Activated CD4-positive, alpha-beta memory T cell treated with anti-CD3 and anti-CD28 coated beads for 36 hours (primary cell): Measurements from ENCODE around the gene DDX10. TPM values are rescaled to one million over a fixed set of nuclear protein-coding genes. Genes with fewer than 3 reads are reported as not detected.

Source experiments
- CTCF ChIA-PET: fragments of 350-600 bp; sonication (Branson Sonifier 250); formaldehyde crosslinking; loops from one replicate; lab custom pipeline; 2021; ENCODE audit warnings: antibody characterized with exemption, inconsistent platforms; lab: Charles Lee
- POLR2A ChIA-PET: fragments of 350-600 bp; sonication (Branson Sonifier 250); formaldehyde crosslinking; loops from one replicate; lab custom pipeline; 2021; ENCODE audit warnings: antibody characterized with exemption; lab: Charles Lee
- DNase-seq: peaks from one replicate; pipeline ENCODE4 v3.0.0-alpha.2; 2020
- H3K27ac Mint-ChIP-seq: one replicate; pipeline ENCODE4 v1.8.0; 2021; ENCODE audit warnings: mixed read lengths
- H3K27me3 Mint-ChIP-seq: one replicate; pipeline ENCODE4 v1.8.0; 2021; ENCODE audit warnings: mixed read lengths
- H3K36me3 Mint-ChIP-seq: one replicate; pipeline ENCODE4 v1.8.0; 2021; ENCODE audit warnings: mixed read lengths
- H3K4me1 Mint-ChIP-seq: one replicate; pipeline ENCODE4 v1.8.0; 2021; ENCODE audit warnings: low read depth, mixed read lengths
- H3K4me3 Mint-ChIP-seq: one replicate; pipeline ENCODE4 v1.8.0; 2021; ENCODE audit warnings: mild to moderate bottlenecking, mixed read lengths
- H3K9me3 Mint-ChIP-seq: one replicate; pipeline ENCODE4 v1.8.0; 2021; ENCODE audit warnings: mixed read lengths
- intact Hi-C: fragments of 100-400 bp; cut with micrococcal nuclease; formaldehyde crosslinking; loops from one replicate; pipeline ENCODE4 v1.15.1; 2023
- total RNA-seq, 2 experiments: library from RNA; stranded (reverse); gene quantifications; one replicate each; pipeline ENCODE4 v1.2.3, GENCODE V29; 2021

The DDX10 gene
- total RNA-seq, 2 experiments from 2014 or later, result 34.8 to 37.7 TPM

GRCh38 chr11:108934289-108934688 lies 269.4 kb downstream of the DDX10 start:
- POLR2A ChIA-PET, result no interaction called here
- H3K27me3 Mint-ChIP-seq, result no peaks in the 10 kb centered on the region
- no peak for DNase-seq
- peaks cover 2% of the 10 kb centered on the region for H3K36me3 Mint-ChIP-seq
- no peaks in the 10 kb centered on the region for H3K9me3 Mint-ChIP-seq
- CTCF ChIA-PET, result no interaction called here
- intact Hi-C loops, result no loop called here
- no peak overlapping the region for H3K4me3 Mint-ChIP-seq
- H3K4me1 Mint-ChIP-seq, result no peaks in the 10 kb centered on the region
- H3K27ac Mint-ChIP-seq, result no peak overlapping the region

- H3K4me3 Mint-ChIP-seq, result no peak overlapping the region
- no peak overlapping the region for H3K27ac Mint-ChIP-seq
- H3K36me3 Mint-ChIP-seq, result peaks cover 4% of the 10 kb centered on the region
- DNase-seq, result no peak
- CTCF ChIA-PET, result no interaction called here
- intact Hi-C loops, result no loop called here
- H3K4me1 Mint-ChIP-seq, result no peaks in the 10 kb centered on the region
- H3K9me3 Mint-ChIP-seq, result no peaks in the 10 kb centered on the region
- POLR2A ChIA-PET, result no interaction called here
- H3K27me3 Mint-ChIP-seq, result no peaks in the 10 kb centered on the region
Measured at GRCh38 chr11:108934696-108935095, 269.8 kb downstream of the DDX10 start.

- Mint-ChIP-seq H3K9me3 (no peaks in the 10 kb centered on the region), H3K36me3 (peaks cover 26% of the 10 kb centered on the region), H3K4me3 (no peak overlapping the region), H3K4me1 (no peaks in the 10 kb centered on the region), H3K27ac (no peak overlapping the region), H3K27me3 (no peaks in the 10 kb centered on the region)
- CTCF ChIA-PET, result no interaction called here
- intact Hi-C loops, result no loop called here
- DNase-seq, result no peak
- POLR2A ChIA-PET, result no interaction called here
Measured at GRCh38 chr11:108937746-108938145, 272.9 kb downstream of the DDX10 start.

- peaks cover 27% of the 10 kb centered on the region for H3K36me3 Mint-ChIP-seq
- ChIA-PET CTCF (no interaction called here), POLR2A (no interaction called here)
- intact Hi-C loops, result no loop called here
- DNase-seq, result no peak
- no peaks in the 10 kb centered on the region for H3K4me1 Mint-ChIP-seq
- H3K27ac Mint-ChIP-seq, result no peak overlapping the region
- no peaks in the 10 kb centered on the region for H3K27me3 Mint-ChIP-seq
- no peaks in the 10 kb centered on the region for H3K9me3 Mint-ChIP-seq
- no peak overlapping the region for H3K4me3 Mint-ChIP-seq
Measured at GRCh38 chr11:108938604-108939003, 273.7 kb downstream of the DDX10 start.

- Mint-ChIP-seq H3K4me3 (no peak overlapping the region), H3K27me3 (no peaks in the 10 kb centered on the region), H3K27ac (no peak overlapping the region), H3K9me3 (no peaks in the 10 kb centered on the region), H3K36me3 (peaks cover 31% of the 10 kb centered on the region), H3K4me1 (no peaks in the 10 kb centered on the region)
- ChIA-PET CTCF (no interaction called here), POLR2A (no interaction called here)
- no peak for DNase-seq
- intact Hi-C loops, result no loop called here
Measured at GRCh38 chr11:108939135-108939534, 274.3 kb downstream of the DDX10 start.

GRCh38 chr11:108943853-108944252 lies 279.0 kb downstream of the DDX10 start:
- DNase-seq, result no peak
- no peaks in the 10 kb centered on the region for H3K27me3 Mint-ChIP-seq
- H3K27ac Mint-ChIP-seq, result no peak overlapping the region
- no peak overlapping the region for H3K4me3 Mint-ChIP-seq
- peaks cover 43% of the 10 kb centered on the region for H3K36me3 Mint-ChIP-seq
- H3K9me3 Mint-ChIP-seq, result peaks cover 4% of the 10 kb centered on the region
- ChIA-PET POLR2A (no interaction called here), CTCF (no interaction called here)
- intact Hi-C loops, result no loop called here
- peaks cover 6% of the 10 kb centered on the region for H3K4me1 Mint-ChIP-seq

- peaks cover 7% of the 10 kb centered on the region for H3K9me3 Mint-ChIP-seq
- ChIA-PET CTCF (no interaction called here), POLR2A (no interaction called here)
- intact Hi-C loops, result no loop called here
- DNase-seq, result no peak
- H3K36me3 Mint-ChIP-seq, result peaks cover 45% of the 10 kb centered on the region
- no peaks in the 10 kb centered on the region for H3K27me3 Mint-ChIP-seq
- H3K4me1 Mint-ChIP-seq, result peaks cover 6% of the 10 kb centered on the region
- no peak overlapping the region for H3K27ac Mint-ChIP-seq
- no peak overlapping the region for H3K4me3 Mint-ChIP-seq
Measured at GRCh38 chr11:108944471-108945178, 279.8 kb downstream of the DDX10 start.

- ChIA-PET POLR2A (no interaction called here), CTCF (no interaction called here)
- Mint-ChIP-seq H3K4me1 (peaks cover 6% of the 10 kb centered on the region), H3K4me3 (no peak overlapping the region), H3K36me3 (peaks cover 42% of the 10 kb centered on the region), H3K27me3 (no peaks in the 10 kb centered on the region), H3K9me3 (peaks cover 7% of the 10 kb centered on the region), H3K27ac (no peak overlapping the region)
- intact Hi-C loops, result no loop called here
- DNase-seq, result no peak
Measured at GRCh38 chr11:108945341-108945740, 280.5 kb downstream of the DDX10 start.

- Mint-ChIP-seq H3K36me3 (peaks cover 28% of the 10 kb centered on the region), H3K27me3 (no peaks in the 10 kb centered on the region), H3K4me1 (peaks cover 6% of the 10 kb centered on the region), H3K27ac (no peak overlapping the region), H3K4me3 (no peak overlapping the region), H3K9me3 (peaks cover 7% of the 10 kb centered on the region)
- ChIA-PET POLR2A (no interaction called here), CTCF (no interaction called here)
- no peak for DNase-seq
- intact Hi-C loops, result no loop called here
Measured at GRCh38 chr11:108947654-108948570, 283.0 kb downstream of the DDX10 start.

- peaks cover 2% of the 10 kb centered on the region for H3K9me3 Mint-ChIP-seq
- DNase-seq, result peak; percentile 11
- H3K27ac Mint-ChIP-seq, result no peak overlapping the region
- ChIA-PET CTCF (no interaction called here), POLR2A (no interaction called here)
- intact Hi-C loops, result no loop called here
- H3K36me3 Mint-ChIP-seq, result no peaks in the 10 kb centered on the region
- H3K4me1 Mint-ChIP-seq, result peaks cover 5% of the 10 kb centered on the region
- no peak overlapping the region for H3K4me3 Mint-ChIP-seq
- H3K27me3 Mint-ChIP-seq, result no peaks in the 10 kb centered on the region
Measured at GRCh38 chr11:108958368-108959104, 293.7 kb downstream of the DDX10 start.

GRCh38 chr11:108959105-108959761 lies 294.4 kb downstream of the DDX10 start:
- H3K27ac Mint-ChIP-seq, result no peak overlapping the region
- ChIA-PET CTCF (no interaction called here), POLR2A (no interaction called here)
- peaks cover 5% of the 10 kb centered on the region for H3K4me1 Mint-ChIP-seq
- DNase-seq, result no peak
- no peaks in the 10 kb centered on the region for H3K27me3 Mint-ChIP-seq
- H3K36me3 Mint-ChIP-seq, result no peaks in the 10 kb centered on the region
- peaks cover 2% of the 10 kb centered on the region for H3K9me3 Mint-ChIP-seq
- H3K4me3 Mint-ChIP-seq, result no peak overlapping the region
- intact Hi-C loops, result no loop called here

GRCh38 chr11:108959874-108960273 lies 295.0 kb downstream of the DDX10 start:
- POLR2A ChIA-PET, result no interaction called here
- H3K9me3 Mint-ChIP-seq, result no peaks in the 10 kb centered on the region
- H3K4me1 Mint-ChIP-seq, result peaks cover 5% of the 10 kb centered on the region
- no peak overlapping the region for H3K27ac Mint-ChIP-seq
- no peak for DNase-seq
- H3K36me3 Mint-ChIP-seq, result no peaks in the 10 kb centered on the region
- H3K27me3 Mint-ChIP-seq, result no peaks in the 10 kb centered on the region
- intact Hi-C loops, result no loop called here
- H3K4me3 Mint-ChIP-seq, result no peak overlapping the region
- CTCF ChIA-PET, result no interaction called here
